HL-60 (cell line): ENCODE data around the gene AKAP11.

Experiments used
- CTCF ChIP-seq: IDR thresholded peaks from one replicate; pipeline ENCODE4 v1.5.1; 2011; ENCODE audit warnings: low read length, control low read depth, inconsistent platforms; ENCODE audit not compliant: insufficient read depth
- GABPA ChIP-seq: IDR thresholded peaks from 2 replicates; pipeline ENCODE4 v1.6.1; 2012; ENCODE audit warnings: low read depth
- POLR2AphosphoS5 ChIP-seq: IDR thresholded peaks from 2 replicates; pipeline ENCODE4 v1.6.1; 2012; ENCODE audit warnings: low read depth
- REST ChIP-seq: IDR thresholded peaks from 2 replicates; pipeline ENCODE4 v1.6.1; 2012; ENCODE audit warnings: low read depth; ENCODE audit not compliant: insufficient replicate concordance
- SPI1 ChIP-seq: IDR thresholded peaks from 2 replicates; pipeline ENCODE4 v1.6.1; 2012; ENCODE audit warnings: low read depth, mild to moderate bottlenecking, borderline replicate concordance

- TF ChIP-seq CTCF (no peak), POLR2AphosphoS5 (no peak), REST (no peak), SPI1 (no peak), GABPA (no peak)
These were observed 83.7 kb downstream of the AKAP11 start for GRCh38 chr13:42355491-42356183.
